Psoas muscle (tissue), 8 donors: ENCODE measurements around the gene OLFML2B. TPM values are rescaled to one million over a fixed set of nuclear protein-coding genes. Genes with fewer than 3 reads are reported as not detected.

Experiments used
- ATAC-seq, 4 donors: fragments of 200-7000 bp; cut with Tn5 transposase; one replicate each; pipeline ENCODE4 v1.9.1; 2020; ENCODE audit warnings: moderate library complexity in 3 of 4, mild to moderate bottlenecking in 2 of 4
- DNase-seq, 2 donors: peaks; one replicate each; pipeline ENCODE4 v3.0.0-alpha.2; 2020
- H3K27ac ChIP-seq: fragments of 200-600 bp; one replicate; pipeline ENCODE4 v1.8.0; 2022
- H3K27me3 ChIP-seq, 3 donors: fragments of 200-600 bp in 1 of 3; one replicate each; pipeline versions ENCODE4 v1.6.1 to v1.8.0; 2013 to 2022; ENCODE audit warnings: low read length in 2 of 3, mild to moderate bottlenecking in 2 of 3, moderate library complexity in 1 of 3; ENCODE audit not compliant: insufficient read depth in 3 of 3
- H3K36me3 ChIP-seq, 2 donors: fragments of 200-600 bp in 1 of 2; one replicate each; pipeline versions ENCODE4 v1.6.1 to v1.8.0; 2013 to 2022; ENCODE audit warnings: low read depth in 1 of 2, mild to moderate bottlenecking in 1 of 2, moderate library complexity in 1 of 2; ENCODE audit not compliant: insufficient read depth in 1 of 2
- H3K4me1 ChIP-seq: fragments of 200-600 bp; one replicate; pipeline ENCODE4 v1.8.0; 2022
- H3K4me3 ChIP-seq: fragments of 200-600 bp; one replicate; pipeline ENCODE4 v1.8.0; 2022; ENCODE audit warnings: mild to moderate bottlenecking
- H3K9me3 ChIP-seq: fragments of 200-600 bp; one replicate; pipeline ENCODE4 v1.8.0; 2022
- WGBS, 3 donors: extraction: QIAGEN DNeasy Blood & Tissue Kit; methylation state at CpG; one replicate each; pipeline versions ENCODE4 v1.1.6 to v1.1.7; 2013; 5-methylcytosine and 5-hydroxymethylcytosine counted together
- intact Hi-C, 2 donors: fragments of 100-400 bp; cut with DNase I; formaldehyde crosslinking; loops; one replicate each; pipeline versions ENCODE4 v1.11.0 to v1.14.2; 2022
- polyA plus RNA-seq, 3 donors: library from polyadenylated mRNA; stranded (reverse); fragments of 200-250 nt; gene quantifications; one replicate each; pipeline ENCODE4 v1.2.3, GENCODE V29; 2013
- total RNA-seq, 4 donors: library from RNA; stranded (reverse); fragmentation: NEBNext Ultra II Directional in 2 of 4; extraction: Animal tissue kit (Norgen Biotek cat#: 25700) in 2 of 4; gene quantifications; one replicate each; pipeline versions ENCODE4 v1.2.1 to v1.2.4, GENCODE V29; 2021 to 2023
- TF ChIP-seq, protein P1 (sequence below): fragments of 200-600 bp; IDR thresholded peaks from one replicate; pipeline ENCODE4 v1.8.0; 2022; ENCODE audit warnings: antibody characterized with exemption
- donor health status: healthy with polysubstance abuse.
- donor health status: DM: no; HTN: no; CAD: no; lungs with moderate emphysema.
- donor health status: Bipolar disorder and iron deficiency.
- donor health status: healthy.
- donor health status: DM: yes; HTN: yes; CAD: no.
- donor health status: DM: no; HTN: no; CAD: no.
- donor health status: DM: no; HTN: no; CAD: no.
- donor health status: DM: yes; HTN: yes; CAD: no.

The OLFML2B gene
- total and polyA plus RNA-seq, 7 donors: 1.4 to 9.5 (median 3.8) TPM

DNA sequence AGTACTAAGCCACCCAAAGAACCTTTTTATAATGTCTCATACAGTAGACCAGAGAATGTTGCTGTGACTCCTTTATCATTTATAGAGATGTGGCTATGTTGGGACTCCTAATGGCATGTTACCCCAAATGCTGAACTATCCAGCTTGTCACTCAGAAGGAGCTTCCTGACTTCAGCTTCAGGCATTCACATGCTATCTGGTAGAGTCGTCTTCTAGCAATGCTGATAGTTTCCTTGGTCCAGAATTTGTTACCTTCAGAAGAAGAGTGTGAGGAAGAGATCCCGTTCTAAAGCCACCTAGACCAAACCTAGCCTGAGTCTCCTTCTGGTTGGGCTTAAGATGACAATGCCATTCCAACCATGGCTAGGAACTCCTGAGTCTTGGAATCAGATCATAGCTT is 68.1 kb downstream of the OLFML2B start:
- TF ChIP-seq, protein P1, sequence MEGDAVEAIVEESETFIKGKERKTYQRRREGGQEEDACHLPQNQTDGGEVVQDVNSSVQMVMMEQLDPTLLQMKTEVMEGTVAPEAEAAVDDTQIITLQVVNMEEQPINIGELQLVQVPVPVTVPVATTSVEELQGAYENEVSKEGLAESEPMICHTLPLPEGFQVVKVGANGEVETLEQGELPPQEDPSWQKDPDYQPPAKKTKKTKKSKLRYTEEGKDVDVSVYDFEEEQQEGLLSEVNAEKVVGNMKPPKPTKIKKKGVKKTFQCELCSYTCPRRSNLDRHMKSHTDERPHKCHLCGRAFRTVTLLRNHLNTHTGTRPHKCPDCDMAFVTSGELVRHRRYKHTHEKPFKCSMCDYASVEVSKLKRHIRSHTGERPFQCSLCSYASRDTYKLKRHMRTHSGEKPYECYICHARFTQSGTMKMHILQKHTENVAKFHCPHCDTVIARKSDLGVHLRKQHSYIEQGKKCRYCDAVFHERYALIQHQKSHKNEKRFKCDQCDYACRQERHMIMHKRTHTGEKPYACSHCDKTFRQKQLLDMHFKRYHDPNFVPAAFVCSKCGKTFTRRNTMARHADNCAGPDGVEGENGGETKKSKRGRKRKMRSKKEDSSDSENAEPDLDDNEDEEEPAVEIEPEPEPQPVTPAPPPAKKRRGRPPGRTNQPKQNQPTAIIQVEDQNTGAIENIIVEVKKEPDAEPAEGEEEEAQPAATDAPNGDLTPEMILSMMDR: no peak
- no peaks in the 10 kb centered on the region for H3K9me3 ChIP-seq
- no peaks in the 10 kb centered on the region for H3K27me3 ChIP-seq
- peaks cover 23% of the 10 kb centered on the region for H3K4me1 ChIP-seq
- no peak for DNase-seq
- H3K27ac ChIP-seq: no peak overlapping the region
- H3K36me3 ChIP-seq: peaks cover 0 to 12% of the 10 kb centered on the region in 2 donors
- intact Hi-C loops: no loop called here
- H3K4me3 ChIP-seq: no peak overlapping the region
- WGBS, 3 donors: 75 to 84% (median 81%) methylated on average over 2 of the region's 2 CpGs
- no peak for ATAC-seq

DNA sequence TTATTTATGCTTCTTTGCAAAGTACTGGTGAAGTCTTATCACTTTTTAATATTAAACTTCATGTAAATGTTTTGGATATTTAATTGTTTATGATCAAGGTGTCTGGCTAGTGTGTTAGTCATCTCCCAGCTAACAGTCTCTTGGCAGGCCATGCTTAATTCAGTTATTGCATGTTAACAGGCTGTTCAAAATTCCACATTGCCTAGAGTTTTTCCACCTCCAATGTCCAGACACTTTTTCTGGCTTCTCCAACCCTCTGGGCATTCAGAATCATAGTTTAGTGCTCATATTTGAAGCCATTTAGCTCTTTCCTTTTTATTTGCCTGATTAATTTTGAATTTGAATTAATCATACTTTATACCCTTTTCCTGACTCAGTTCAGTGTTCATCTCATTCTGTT is 69.2 kb downstream of the OLFML2B start:
- DNase-seq (no peak), ATAC-seq (no peak)
- Histone ChIP-seq H3K4me3 (no peak overlapping the region), H3K4me1 (peaks cover 33% of the 10 kb centered on the region), H3K9me3 (no peaks in the 10 kb centered on the region), H3K36me3 (peaks cover 0 to 12% of the 10 kb centered on the region in 2 donors), H3K27ac (no peak overlapping the region), H3K27me3 (no peaks in the 10 kb centered on the region)
- intact Hi-C loops: no loop called here
- TF ChIP-seq, protein P1: no peak

DNA sequence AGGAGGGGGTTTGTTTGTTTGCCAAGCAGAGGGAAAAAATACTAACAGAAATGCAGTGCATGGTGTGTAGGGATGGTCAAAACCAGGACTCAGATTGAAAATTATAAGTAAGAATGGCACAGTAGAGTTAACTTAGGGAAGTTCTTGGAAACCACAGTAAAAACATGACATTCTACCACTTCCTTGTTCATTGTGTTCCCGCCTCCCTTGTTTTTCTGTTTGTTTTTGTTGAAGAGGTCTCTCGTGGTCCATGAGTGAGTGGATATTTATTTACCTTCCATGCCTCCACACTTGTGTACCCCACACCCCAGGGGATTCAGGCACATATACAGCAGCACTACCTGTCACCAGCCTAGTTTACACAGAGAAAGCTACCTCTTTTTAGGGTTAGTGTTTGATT is 69.6 kb downstream of the OLFML2B start:
- ATAC-seq (no peak), DNase-seq (no peak)
- TF ChIP-seq, protein P1: no peak
- H3K9me3 ChIP-seq: no peaks in the 10 kb centered on the region
- no peak overlapping the region for H3K27ac ChIP-seq
- no peak overlapping the region for H3K4me3 ChIP-seq
- peaks cover 0 to 11% of the 10 kb centered on the region in 2 donors for H3K36me3 ChIP-seq
- peaks cover 37% of the 10 kb centered on the region for H3K4me1 ChIP-seq
- intact Hi-C loops: no loop called here
- 53 to 71% (median 58%) methylated on average over 2 of the region's 2 CpGs for WGBS, 3 donors
- H3K27me3 ChIP-seq: no peaks in the 10 kb centered on the region

DNA sequence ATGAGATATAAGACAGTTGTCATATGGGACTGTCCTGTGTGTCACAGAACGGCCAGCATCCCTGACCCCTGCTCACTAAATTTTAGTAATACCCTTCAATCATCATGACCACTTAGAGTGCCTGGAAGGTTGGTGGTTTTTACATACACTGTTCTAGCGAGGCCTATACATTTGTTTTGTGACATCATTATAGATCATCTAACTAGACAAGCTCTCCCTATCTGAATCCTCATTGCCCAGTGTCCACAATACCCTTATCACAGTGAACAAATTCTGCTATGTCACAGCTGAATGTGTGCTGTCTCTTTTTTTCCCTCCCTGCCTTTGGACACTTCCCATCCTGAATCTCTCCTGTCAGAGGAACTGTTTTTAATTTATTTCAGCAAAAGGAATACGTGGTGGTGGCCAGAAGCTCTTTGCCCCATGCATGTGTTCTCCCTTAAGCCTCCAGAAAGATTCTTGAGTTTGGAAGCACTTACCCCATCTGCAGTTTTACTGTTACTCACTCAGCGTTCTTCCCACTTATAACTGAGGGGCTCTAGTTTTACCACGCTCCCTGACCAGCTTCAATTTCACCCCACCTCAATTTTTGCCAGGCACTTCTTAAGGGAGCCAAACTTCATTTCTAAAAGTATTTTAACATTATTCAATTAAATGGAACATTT is 70.3 kb downstream of the OLFML2B start:
- Histone ChIP-seq H3K27me3 (no peaks in the 10 kb centered on the region), H3K9me3 (no peaks in the 10 kb centered on the region), H3K36me3 (peaks cover 0 to 4% of the 10 kb centered on the region in 2 donors), H3K4me3 (no peak overlapping the region), H3K27ac (no peak overlapping the region), H3K4me1 (peaks cover 44% of the 10 kb centered on the region)
- intact Hi-C loops: no loop called here
- 66 to 84% (median 71%) methylated on average over 5 of the region's 5 CpGs for WGBS, 3 donors
- ATAC-seq (no peak), DNase-seq (no peak)
- TF ChIP-seq, protein P1: no peak

DNA sequence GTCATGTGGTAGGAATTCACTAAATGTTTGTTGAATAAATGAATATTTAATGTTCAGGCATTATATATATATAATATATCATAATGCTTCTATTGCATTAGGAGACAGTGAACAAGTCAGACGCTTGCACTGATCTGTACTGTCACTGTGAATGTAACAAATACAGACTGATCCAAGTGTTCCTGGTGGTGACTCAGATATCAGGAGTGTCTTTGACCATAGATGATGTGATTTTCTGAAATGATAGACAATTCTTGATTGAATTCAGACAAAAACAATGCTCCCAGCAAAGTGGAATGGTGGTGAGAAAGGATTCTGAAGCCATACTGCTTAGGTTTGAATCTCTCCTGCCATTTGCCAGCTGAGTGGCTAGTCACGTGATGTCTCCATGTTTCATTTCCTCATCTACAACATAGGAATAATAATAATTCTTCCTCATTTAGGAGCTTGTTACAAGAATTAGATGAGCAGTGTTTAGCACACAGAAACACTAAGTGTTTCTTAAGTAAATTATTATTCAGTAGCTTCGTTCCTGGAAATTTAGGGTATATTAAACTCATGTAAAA is 71.0 kb downstream of the OLFML2B start:
- TF ChIP-seq, protein P1: no peak
- Histone ChIP-seq H3K4me3 (no peak overlapping the region), H3K9me3 (no peaks in the 10 kb centered on the region), H3K27me3 (no peaks in the 10 kb centered on the region), H3K4me1 (peaks cover 47% of the 10 kb centered on the region), H3K36me3 (no peaks in the 10 kb centered on the region), H3K27ac (no peak overlapping the region)
- WGBS, 3 donors: 89 to 92% (median 92%) methylated on average over 3 of the region's 3 CpGs
- intact Hi-C loops: no loop called here
- ATAC-seq (no peak), DNase-seq (no peak)
